ENCODE data around the gene IFI44L.

IFI44L gene

DNA sequence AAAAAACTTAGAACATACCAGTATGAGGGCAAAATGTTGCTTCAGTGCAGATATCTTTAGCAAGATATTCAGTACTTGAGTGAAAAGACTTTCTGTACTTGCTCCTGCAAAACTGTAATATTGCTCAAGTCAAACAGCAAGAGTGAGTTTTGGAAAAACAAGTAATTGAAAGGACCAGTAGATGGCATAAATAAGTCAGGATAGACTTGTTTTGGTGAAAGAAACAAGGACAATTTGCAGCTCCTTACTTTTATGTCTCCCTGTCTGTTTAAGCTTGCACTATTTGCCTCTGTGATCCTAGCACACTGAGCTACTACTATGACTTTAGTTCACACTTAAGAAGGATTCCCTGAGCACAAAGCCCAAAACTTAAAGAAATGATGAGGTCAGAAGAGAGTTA, 68.4 kb downstream of the IFI44L start:
- Mint-ChIP-seq H3K27me3 (peaks cover 11% of the 10 kb centered on the region), H3K9me3 (no peaks in the 10 kb centered on the region), H3K4me1 (ENCODE audit: low read depth) (peaks cover 2% of the 10 kb centered on the region), H3K36me3 (ENCODE audit: low read depth) (no peaks in the 10 kb centered on the region), H3K27ac (no peak overlapping the region), H3K4me3 (no peak overlapping the region)
- no peak for DNase-seq

DNA sequence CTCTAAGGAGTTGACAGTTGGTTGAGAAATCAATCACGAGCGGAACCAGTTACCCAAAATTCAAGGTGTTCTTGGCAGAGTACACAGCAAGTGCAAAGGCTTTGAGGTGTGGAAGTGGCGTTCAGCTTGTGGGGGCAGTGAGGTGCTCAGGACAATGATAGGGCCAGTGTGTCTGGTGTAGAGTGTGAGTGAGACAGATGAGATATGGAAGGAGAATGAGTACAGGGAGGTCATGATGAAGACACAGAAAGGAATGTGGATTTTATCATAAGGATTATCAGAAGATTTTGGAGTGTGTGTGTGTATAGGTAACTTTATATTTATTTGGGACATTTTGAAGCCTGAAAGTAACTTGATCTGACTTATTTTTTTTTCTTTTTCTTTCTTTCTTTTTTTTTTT, 70.3 kb downstream of the IFI44L start:
- H3K36me3 Mint-ChIP-seq (ENCODE audit: low read depth): no peaks in the 10 kb centered on the region
- peaks cover 15% of the 10 kb centered on the region for H3K27me3 Mint-ChIP-seq
- DNase-seq: no peak
- H3K9me3 Mint-ChIP-seq: no peaks in the 10 kb centered on the region
- H3K27ac Mint-ChIP-seq: no peak overlapping the region
- H3K4me3 Mint-ChIP-seq: no peak overlapping the region
- peaks cover 2% of the 10 kb centered on the region for H3K4me1 Mint-ChIP-seq (ENCODE audit: low read depth)

DNA sequence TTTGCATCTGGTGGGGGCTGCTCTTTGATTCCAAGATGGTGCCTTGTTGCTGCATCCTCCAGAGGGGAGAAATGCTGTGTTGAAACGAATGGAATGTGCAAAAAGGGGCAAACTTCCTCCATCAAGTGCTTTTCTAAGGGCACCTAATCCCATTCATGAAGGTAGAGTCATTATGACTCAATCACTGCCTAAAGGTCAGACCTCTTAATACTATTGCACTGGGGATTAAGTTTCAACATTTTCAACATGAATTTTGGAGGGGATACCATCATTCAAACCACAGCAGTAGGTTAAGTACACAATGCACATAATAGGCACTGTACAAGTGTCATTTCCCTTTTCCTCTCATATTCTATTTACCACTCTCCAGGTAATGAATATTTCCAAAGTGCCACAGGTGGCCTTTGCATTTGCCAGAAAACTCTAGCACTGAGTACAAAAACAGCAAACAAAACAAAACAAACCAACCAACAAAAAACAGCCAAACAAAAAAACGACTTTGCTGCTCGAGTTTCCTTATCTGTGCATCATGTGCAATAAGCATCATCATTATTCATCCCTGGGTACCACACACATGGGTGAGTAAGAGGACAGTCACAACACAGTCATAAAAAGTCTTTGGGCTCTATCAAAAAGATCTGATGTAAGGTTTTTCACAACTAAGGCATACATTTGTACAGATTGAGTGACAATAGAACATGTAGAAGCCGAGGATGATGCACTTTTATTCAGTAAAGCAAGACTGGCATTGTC, 71.9 kb downstream of the IFI44L start:
- Mint-ChIP-seq H3K27me3 (peaks cover 19% of the 10 kb centered on the region), H3K4me1 (ENCODE audit: low read depth) (peaks cover 2% of the 10 kb centered on the region), H3K9me3 (peaks cover 2% of the 10 kb centered on the region), H3K36me3 (ENCODE audit: low read depth) (no peaks in the 10 kb centered on the region), H3K27ac (no peak overlapping the region), H3K4me3 (no peak overlapping the region)
- no peak for DNase-seq
